NCI-H2081 (cell line): ENCODE results near the gene ADARB2.
"Not testable (repeated sequence)": the region's sequence is repeated elsewhere in the genome, so short reads cannot be mapped to it uniquely, and the experiment has no call there.

Experiments
- DNase-seq, 2 experiments: peaks; one replicate each; lab custom pipeline; 2025; lab: John Stamatoyannopoulos, UW

ADARB2 gene

GRCh38 chr10:1465418-1465911, 271.9 kb downstream of the ADARB2 start:
- DNase-seq = no peak

- DNase-seq = no peak
Measured at GRCh38 chr10:1464881-1465417, 272.4 kb downstream of the ADARB2 start.

GRCh38 chr10:1463971-1464370, 273.4 kb downstream of the ADARB2 start:
- DNase-seq = not testable (repeated sequence)

GRCh38 chr10:1462994-1463633, 274.2 kb downstream of the ADARB2 start:
- no peak for DNase-seq

- DNase-seq = no peak
Measured at GRCh38 chr10:1462521-1462920, 274.8 kb downstream of the ADARB2 start.

- no peak for DNase-seq
Measured at GRCh38 chr10:1462032-1462431, 275.3 kb downstream of the ADARB2 start.

GRCh38 chr10:1461016-1461415, 276.3 kb downstream of the ADARB2 start:
- DNase-seq = peak; percentile 27 to 53

- peak; percentile 5 to 11 for DNase-seq
Measured at GRCh38 chr10:1459664-1460063, 277.7 kb downstream of the ADARB2 start.

- peak; percentile 60 to 92 for DNase-seq
Measured at GRCh38 chr10:1454951-1455350, 282.4 kb downstream of the ADARB2 start.

GRCh38 chr10:1454428-1454827, 282.9 kb downstream of the ADARB2 start:
- peak; percentile 36 to 67 for DNase-seq

- no peak for DNase-seq
Measured at GRCh38 chr10:1452777-1453176, 284.5 kb downstream of the ADARB2 start.

GRCh38 chr10:1451941-1452340, 285.4 kb downstream of the ADARB2 start:
- no peak for DNase-seq

- DNase-seq = no peak
Measured at GRCh38 chr10:1451362-1451888, 285.9 kb downstream of the ADARB2 start.

GRCh38 chr10:1449572-1450205, 287.6 kb downstream of the ADARB2 start:
- DNase-seq = no peak

GRCh38 chr10:1449021-1449420, 288.3 kb downstream of the ADARB2 start:
- no peak for DNase-seq

GRCh38 chr10:1448252-1448930, 288.9 kb downstream of the ADARB2 start:
- no peak for DNase-seq

GRCh38 chr10:1444826-1445225, 292.5 kb downstream of the ADARB2 start:
- no peak for DNase-seq

GRCh38 chr10:1440897-1441296, 296.4 kb downstream of the ADARB2 start:
- no peak for DNase-seq

- peak; percentile 20 to 58 for DNase-seq
Measured at GRCh38 chr10:1434912-1435692, 302.2 kb downstream of the ADARB2 start.

GRCh38 chr10:1434202-1434601, 303.1 kb downstream of the ADARB2 start:
- DNase-seq = peak; percentile 71 to 81

- no peak for DNase-seq
Measured at GRCh38 chr10:1432161-1432560, 305.2 kb downstream of the ADARB2 start.

- no peak for DNase-seq
Measured at GRCh38 chr10:1431229-1431628, 306.1 kb downstream of the ADARB2 start.
